H1 (cell line): ENCODE data around the gene CENPI. TPM values are rescaled to one million over a fixed set of nuclear protein-coding genes. Genes with fewer than 3 reads are reported as not detected.

Experiments
- CBX8 ChIP-seq: fragments of 300-800, 300-1000 bp; sonication (generic); IDR thresholded peaks from 2 replicates; pipeline ENCODE4 v1.7.1; 2016; ENCODE audit warnings: low read depth, low read length, borderline replicate concordance
- CHD2 ChIP-seq: IDR thresholded peaks from 2 replicates; pipeline ENCODE4 v1.6.1; 2012; ENCODE audit warnings: low read length, improper control_type of control experiment
- NANOG ChIP-seq: IDR thresholded peaks from 2 replicates; pipeline ENCODE4 v1.6.1; 2011; ENCODE audit warnings: low read length, low read depth, mild to moderate bottlenecking, inconsistent platforms; ENCODE audit not compliant: insufficient read depth, poor library complexity, severe bottlenecking
- TBP ChIP-seq: IDR thresholded peaks from 2 replicates; pipeline ENCODE4 v1.6.1; 2011; ENCODE audit warnings: low read depth, low read length, improper control_type of control experiment
- polyA plus RNA-seq, 7 experiments: library from polyadenylated mRNA; depleted of rRNA in 3 of 7; stranded (reverse) in 5 of 7; unstranded in 2 of 7; fragments of >200 nt in 5 of 7; fragments of 200-250 nt in 2 of 7; gene quantifications; 1 replicate in 5 of 7; 2 replicates in 1 of 7; 4 replicates in 1 of 7; pipeline versions ENCODE4 v1.2.1 to v1.2.3, GENCODE V29; 2011 to 2013; ENCODE audit warnings: missing spikeins in 2 of 7, mixed read lengths in 2 of 7
- total RNA-seq: library from RNA; stranded (reverse); fragmentation: NEBNext Ultra II Directional; extraction: Animal tissue kit (Norgen Biotek cat#: 25700); gene quantifications from 2 replicates; pipeline ENCODE4 v1.2.1, GENCODE V29; 2021
- TF ChIP-seq, protein P1 (sequence below): fragments of 300-600 bp; sonication (generic); IDR thresholded peaks from 2 replicates; pipeline ENCODE4 v1.7.1; 2012; ENCODE audit warnings: low read length, moderate library complexity, mild to moderate bottlenecking, inconsistent platforms; ENCODE audit not compliant: insufficient replicate concordance

CENPI gene
- total and polyA plus RNA-seq, 2 of the 8 experiments (the other 6 are each of a cell fraction or from before 2014, with no cell fraction given): 7.2 to 22.5 TPM

DNA sequence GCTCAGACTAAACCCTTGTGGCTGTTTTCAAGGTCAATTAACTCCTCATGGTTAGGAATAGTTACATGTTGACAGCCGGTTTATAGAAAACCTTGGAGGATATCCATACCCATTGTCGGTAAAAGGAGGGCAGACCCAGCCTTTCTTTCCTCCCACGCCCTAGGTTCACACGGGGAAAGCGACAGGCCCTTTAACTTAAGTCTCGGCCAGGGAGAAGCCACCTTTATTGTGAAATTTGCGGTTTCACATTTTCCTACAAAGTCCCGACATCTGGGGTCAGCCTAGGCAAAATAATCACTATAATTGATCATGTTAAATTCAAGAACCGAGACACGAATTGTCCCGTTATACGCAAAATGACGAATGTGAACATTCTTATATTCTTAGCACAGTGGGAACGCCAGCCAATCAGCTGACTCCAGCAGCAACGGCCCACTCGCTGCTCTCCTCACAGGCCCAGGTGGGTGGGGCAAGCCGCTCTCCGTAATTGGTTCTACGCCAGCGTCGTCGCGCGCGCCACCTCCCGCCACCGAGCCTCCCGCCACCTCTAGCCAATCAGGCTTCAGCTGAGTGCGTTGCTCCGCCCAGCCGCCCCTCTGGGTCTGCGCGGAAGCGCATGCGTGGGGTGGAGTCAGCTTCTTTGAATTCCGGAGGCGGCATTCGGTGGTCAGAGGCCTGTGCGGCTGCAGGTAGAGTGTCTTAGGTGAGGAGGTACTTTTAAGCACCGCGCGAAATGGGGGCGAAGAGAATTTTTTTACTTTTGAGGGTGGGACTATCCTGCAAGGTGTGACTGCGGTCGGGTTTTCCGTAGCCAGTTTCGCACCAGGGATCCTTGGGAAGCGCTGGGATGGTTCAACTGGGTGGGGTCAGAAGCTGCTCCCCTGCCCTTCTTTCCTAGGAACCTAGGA, at the start of gene CENPI (continued):
- TF ChIP-seq, protein P1, sequence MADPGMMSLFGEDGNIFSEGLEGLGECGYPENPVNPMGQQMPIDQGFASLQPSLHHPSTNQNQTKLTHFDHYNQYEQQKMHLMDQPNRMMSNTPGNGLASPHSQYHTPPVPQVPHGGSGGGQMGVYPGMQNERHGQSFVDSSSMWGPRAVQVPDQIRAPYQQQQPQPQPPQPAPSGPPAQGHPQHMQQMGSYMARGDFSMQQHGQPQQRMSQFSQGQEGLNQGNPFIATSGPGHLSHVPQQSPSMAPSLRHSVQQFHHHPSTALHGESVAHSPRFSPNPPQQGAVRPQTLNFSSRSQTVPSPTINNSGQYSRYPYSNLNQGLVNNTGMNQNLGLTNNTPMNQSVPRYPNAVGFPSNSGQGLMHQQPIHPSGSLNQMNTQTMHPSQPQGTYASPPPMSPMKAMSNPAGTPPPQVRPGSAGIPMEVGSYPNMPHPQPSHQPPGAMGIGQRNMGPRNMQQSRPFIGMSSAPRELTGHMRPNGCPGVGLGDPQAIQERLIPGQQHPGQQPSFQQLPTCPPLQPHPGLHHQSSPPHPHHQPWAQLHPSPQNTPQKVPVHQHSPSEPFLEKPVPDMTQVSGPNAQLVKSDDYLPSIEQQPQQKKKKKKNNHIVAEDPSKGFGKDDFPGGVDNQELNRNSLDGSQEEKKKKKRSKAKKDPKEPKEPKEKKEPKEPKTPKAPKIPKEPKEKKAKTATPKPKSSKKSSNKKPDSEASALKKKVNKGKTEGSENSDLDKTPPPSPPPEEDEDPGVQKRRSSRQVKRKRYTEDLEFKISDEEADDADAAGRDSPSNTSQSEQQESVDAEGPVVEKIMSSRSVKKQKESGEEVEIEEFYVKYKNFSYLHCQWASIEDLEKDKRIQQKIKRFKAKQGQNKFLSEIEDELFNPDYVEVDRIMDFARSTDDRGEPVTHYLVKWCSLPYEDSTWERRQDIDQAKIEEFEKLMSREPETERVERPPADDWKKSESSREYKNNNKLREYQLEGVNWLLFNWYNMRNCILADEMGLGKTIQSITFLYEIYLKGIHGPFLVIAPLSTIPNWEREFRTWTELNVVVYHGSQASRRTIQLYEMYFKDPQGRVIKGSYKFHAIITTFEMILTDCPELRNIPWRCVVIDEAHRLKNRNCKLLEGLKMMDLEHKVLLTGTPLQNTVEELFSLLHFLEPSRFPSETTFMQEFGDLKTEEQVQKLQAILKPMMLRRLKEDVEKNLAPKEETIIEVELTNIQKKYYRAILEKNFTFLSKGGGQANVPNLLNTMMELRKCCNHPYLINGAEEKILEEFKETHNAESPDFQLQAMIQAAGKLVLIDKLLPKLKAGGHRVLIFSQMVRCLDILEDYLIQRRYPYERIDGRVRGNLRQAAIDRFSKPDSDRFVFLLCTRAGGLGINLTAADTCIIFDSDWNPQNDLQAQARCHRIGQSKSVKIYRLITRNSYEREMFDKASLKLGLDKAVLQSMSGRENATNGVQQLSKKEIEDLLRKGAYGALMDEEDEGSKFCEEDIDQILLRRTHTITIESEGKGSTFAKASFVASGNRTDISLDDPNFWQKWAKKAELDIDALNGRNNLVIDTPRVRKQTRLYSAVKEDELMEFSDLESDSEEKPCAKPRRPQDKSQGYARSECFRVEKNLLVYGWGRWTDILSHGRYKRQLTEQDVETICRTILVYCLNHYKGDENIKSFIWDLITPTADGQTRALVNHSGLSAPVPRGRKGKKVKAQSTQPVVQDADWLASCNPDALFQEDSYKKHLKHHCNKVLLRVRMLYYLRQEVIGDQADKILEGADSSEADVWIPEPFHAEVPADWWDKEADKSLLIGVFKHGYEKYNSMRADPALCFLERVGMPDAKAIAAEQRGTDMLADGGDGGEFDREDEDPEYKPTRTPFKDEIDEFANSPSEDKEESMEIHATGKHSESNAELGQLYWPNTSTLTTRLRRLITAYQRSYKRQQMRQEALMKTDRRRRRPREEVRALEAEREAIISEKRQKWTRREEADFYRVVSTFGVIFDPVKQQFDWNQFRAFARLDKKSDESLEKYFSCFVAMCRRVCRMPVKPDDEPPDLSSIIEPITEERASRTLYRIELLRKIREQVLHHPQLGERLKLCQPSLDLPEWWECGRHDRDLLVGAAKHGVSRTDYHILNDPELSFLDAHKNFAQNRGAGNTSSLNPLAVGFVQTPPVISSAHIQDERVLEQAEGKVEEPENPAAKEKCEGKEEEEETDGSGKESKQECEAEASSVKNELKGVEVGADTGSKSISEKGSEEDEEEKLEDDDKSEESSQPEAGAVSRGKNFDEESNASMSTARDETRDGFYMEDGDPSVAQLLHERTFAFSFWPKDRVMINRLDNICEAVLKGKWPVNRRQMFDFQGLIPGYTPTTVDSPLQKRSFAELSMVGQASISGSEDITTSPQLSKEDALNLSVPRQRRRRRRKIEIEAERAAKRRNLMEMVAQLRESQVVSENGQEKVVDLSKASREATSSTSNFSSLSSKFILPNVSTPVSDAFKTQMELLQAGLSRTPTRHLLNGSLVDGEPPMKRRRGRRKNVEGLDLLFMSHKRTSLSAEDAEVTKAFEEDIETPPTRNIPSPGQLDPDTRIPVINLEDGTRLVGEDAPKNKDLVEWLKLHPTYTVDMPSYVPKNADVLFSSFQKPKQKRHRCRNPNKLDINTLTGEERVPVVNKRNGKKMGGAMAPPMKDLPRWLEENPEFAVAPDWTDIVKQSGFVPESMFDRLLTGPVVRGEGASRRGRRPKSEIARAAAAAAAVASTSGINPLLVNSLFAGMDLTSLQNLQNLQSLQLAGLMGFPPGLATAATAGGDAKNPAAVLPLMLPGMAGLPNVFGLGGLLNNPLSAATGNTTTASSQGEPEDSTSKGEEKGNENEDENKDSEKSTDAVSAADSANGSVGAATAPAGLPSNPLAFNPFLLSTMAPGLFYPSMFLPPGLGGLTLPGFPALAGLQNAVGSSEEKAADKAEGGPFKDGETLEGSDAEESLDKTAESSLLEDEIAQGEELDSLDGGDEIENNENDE: no peak
- TF ChIP-seq CHD2 (no peak), CBX8 (no peak), NANOG (no peak), TBP (peak; percentile 65)
- TF ChIP-seq, all 59 proteins: peak for 13
